Thoracic aorta (tissue), 2 donors: ENCODE data around the gene MTMR3. TPM values are rescaled to one million over a fixed set of nuclear protein-coding genes. Genes with fewer than 3 reads are reported as not detected.
"Not testable (repeated sequence)": the region's sequence is repeated elsewhere in the genome, so short reads cannot be mapped to it uniquely, and the experiment has no call there.

Source experiments
- ATAC-seq: fragments of 150-250 bp; one replicate; pipeline ENCODE4 v1.8.0; 2017; ENCODE audit warnings: low read depth; ENCODE audit not compliant: insufficient number of reproducible peaks, low FRiP score
- DNase-seq: peaks from one replicate; pipeline ENCODE4 v3.0.0-alpha.2; 2020; ENCODE audit warnings: low spot score
- H3K27ac ChIP-seq, 2 donors: fragments of 200-600 bp; sonication (generic); 1 replicate in 1 of 2; 2 replicates in 1 of 2; pipeline ENCODE4 v1.5.1; 2016; ENCODE audit warnings: mild to moderate bottlenecking in 2 of 2, moderate library complexity in 2 of 2
- H3K27me3 ChIP-seq: fragments of 200-600 bp; sonication (generic); replicated peaks from 2 replicates; pipeline ENCODE4 v1.6.0; 2016; ENCODE audit warnings: mild to moderate bottlenecking; ENCODE audit not compliant: insufficient read depth
- H3K36me3 ChIP-seq: fragments of 200-600 bp; sonication (generic); one replicate; pipeline ENCODE4 v1.5.1; 2016
- H3K4me1 ChIP-seq, 2 donors: fragments of 200-600 bp; sonication (generic); 1 replicate in 1 of 2; 2 replicates in 1 of 2; pipeline versions ENCODE4 v1.5.1 to v1.6.0; 2016; ENCODE audit warnings: low read depth in 2 of 2, mild to moderate bottlenecking in 1 of 2; ENCODE audit not compliant: control insufficient read depth in 1 of 2
- H3K4me3 ChIP-seq: fragments of 200-600 bp; sonication (generic); 2 replicates; pipeline ENCODE4 v1.5.1; 2016; ENCODE audit warnings: mild to moderate bottlenecking
- H3K9me3 ChIP-seq: fragments of 200-600 bp; sonication (generic); 2 replicates; pipeline ENCODE4 v1.5.1; 2016
- CTCF ChIP-seq: fragments of 200-600 bp; sonication (generic); IDR thresholded peaks from one replicate; pipeline ENCODE4 v1.5.1; 2019; ENCODE audit warnings: antibody characterized with exemption
- total RNA-seq, 2 donors: library from RNA; depleted of rRNA; stranded (reverse); fragments of >200 nt; gene quantifications; one replicate each; pipeline versions ENCODE4 v1.1.0 to v1.2.3, GENCODE V29; 2016

Gene MTMR3
- total RNA-seq, 2 donors from 2014 or later = 33.3 to 61.9 TPM

- Histone ChIP-seq H3K9me3 (no peaks in the 10 kb centered on the region), H3K27me3 (no peaks in the 10 kb centered on the region), H3K4me1 (no peaks in the 10 kb centered on the region), H3K27ac (no peak overlapping the region), H3K4me3 (no peak overlapping the region), H3K36me3 (no peaks in the 10 kb centered on the region)
- DNase-seq = no peak
- no peak for TF ChIP-seq CTCF
- ATAC-seq = no peak
These were observed 165.7 kb downstream of the MTMR3 start for GRCh38 chr22:30048681-30049080.

- TF ChIP-seq CTCF = no peak
- Histone ChIP-seq H3K36me3 (no peaks in the 10 kb centered on the region), H3K9me3 (peaks cover 8% of the 10 kb centered on the region), H3K4me1 (no peaks in the 10 kb centered on the region), H3K27ac (no peak overlapping the region), H3K27me3 (no peaks in the 10 kb centered on the region), H3K4me3 (no peak overlapping the region)
- DNase-seq = no peak
- no peak for ATAC-seq
These were observed 171.2 kb downstream of the MTMR3 start for GRCh38 chr22:30054067-30054763.

- peaks cover 8% of the 10 kb centered on the region for H3K9me3 ChIP-seq
- no peaks in the 10 kb centered on the region for H3K4me1 ChIP-seq
- no peak overlapping the region for H3K27ac ChIP-seq
- no peaks in the 10 kb centered on the region for H3K36me3 ChIP-seq
- no peak overlapping the region for H3K4me3 ChIP-seq
- DNase-seq = no peak
- ATAC-seq = no peak
- no peaks in the 10 kb centered on the region for H3K27me3 ChIP-seq
- TF ChIP-seq CTCF = no peak
These were observed 171.7 kb downstream of the MTMR3 start for GRCh38 chr22:30054764-30055069.

- Histone ChIP-seq H3K9me3 (peaks cover 8% of the 10 kb centered on the region), H3K27ac (no peak overlapping the region), H3K27me3 (no peaks in the 10 kb centered on the region), H3K4me3 (no peak overlapping the region), H3K36me3 (no peaks in the 10 kb centered on the region), H3K4me1 (no peaks in the 10 kb centered on the region)
- no peak for TF ChIP-seq CTCF
- no peak for ATAC-seq
- DNase-seq = no peak
These were observed 173.0 kb downstream of the MTMR3 start for GRCh38 chr22:30056015-30056414.

GRCh38 chr22:30057375-30057774 is 174.4 kb downstream of the MTMR3 start:
- no peak for TF ChIP-seq CTCF
- ATAC-seq = no peak
- Histone ChIP-seq H3K4me3 (no peak overlapping the region), H3K9me3 (peaks cover 8% of the 10 kb centered on the region), H3K27ac (no peak overlapping the region), H3K27me3 (no peaks in the 10 kb centered on the region), H3K4me1 (no peaks in the 10 kb centered on the region), H3K36me3 (no peaks in the 10 kb centered on the region)
- DNase-seq = no peak

- not testable (repeated sequence) for H3K36me3 ChIP-seq, H3K4me3 ChIP-seq, ATAC-seq, DNase-seq, H3K4me1 ChIP-seq, H3K27me3 ChIP-seq, H3K27ac ChIP-seq
- peaks cover 14% of the 10 kb centered on the region for H3K9me3 ChIP-seq
These were observed 176.5 kb downstream of the MTMR3 start for GRCh38 chr22:30059346-30060020.

- DNase-seq, H3K4me3 ChIP-seq, H3K27ac ChIP-seq, ATAC-seq, H3K4me1 ChIP-seq, H3K27me3 ChIP-seq, H3K36me3 ChIP-seq: not testable (repeated sequence)
- peaks cover 18% of the 10 kb centered on the region for H3K9me3 ChIP-seq
These were observed 178.1 kb downstream of the MTMR3 start for GRCh38 chr22:30061094-30061493.
